Left ventricle myocardium superior (tissue), 1 donor: ENCODE data around the gene MAZ. TPM values are rescaled to one million over a fixed set of nuclear protein-coding genes. Genes with fewer than 3 reads are reported as not detected.

ENCODE experiments used
- ATAC-seq: fragments of 200-7000 bp; cut with Tn5 transposase; one replicate; pipeline ENCODE4 v1.9.1; 2020; ENCODE audit warnings: mild to moderate bottlenecking, moderate library complexity
- DNase-seq: peaks from one replicate; pipeline ENCODE4 v3.0.0-alpha.2; 2020
- intact Hi-C: fragments of 100-400 bp; cut with micrococcal nuclease; formaldehyde crosslinking; loops from one replicate; pipeline ENCODE4 v1.11.0; 2022
- total RNA-seq: library from RNA; stranded (reverse); fragmentation: NEBNext Ultra II Directional; extraction: Animal tissue kit (Norgen Biotek cat#: 25700); gene quantifications from one replicate; pipeline ENCODE4 v1.2.1, GENCODE V29; 2021
- donor health status: DM: no; HTN: yes; CAD: no; lungs with severe emphysema.

The MAZ gene
- total RNA-seq, 1 donor from 2014 or later, result 101 TPM

DNA sequence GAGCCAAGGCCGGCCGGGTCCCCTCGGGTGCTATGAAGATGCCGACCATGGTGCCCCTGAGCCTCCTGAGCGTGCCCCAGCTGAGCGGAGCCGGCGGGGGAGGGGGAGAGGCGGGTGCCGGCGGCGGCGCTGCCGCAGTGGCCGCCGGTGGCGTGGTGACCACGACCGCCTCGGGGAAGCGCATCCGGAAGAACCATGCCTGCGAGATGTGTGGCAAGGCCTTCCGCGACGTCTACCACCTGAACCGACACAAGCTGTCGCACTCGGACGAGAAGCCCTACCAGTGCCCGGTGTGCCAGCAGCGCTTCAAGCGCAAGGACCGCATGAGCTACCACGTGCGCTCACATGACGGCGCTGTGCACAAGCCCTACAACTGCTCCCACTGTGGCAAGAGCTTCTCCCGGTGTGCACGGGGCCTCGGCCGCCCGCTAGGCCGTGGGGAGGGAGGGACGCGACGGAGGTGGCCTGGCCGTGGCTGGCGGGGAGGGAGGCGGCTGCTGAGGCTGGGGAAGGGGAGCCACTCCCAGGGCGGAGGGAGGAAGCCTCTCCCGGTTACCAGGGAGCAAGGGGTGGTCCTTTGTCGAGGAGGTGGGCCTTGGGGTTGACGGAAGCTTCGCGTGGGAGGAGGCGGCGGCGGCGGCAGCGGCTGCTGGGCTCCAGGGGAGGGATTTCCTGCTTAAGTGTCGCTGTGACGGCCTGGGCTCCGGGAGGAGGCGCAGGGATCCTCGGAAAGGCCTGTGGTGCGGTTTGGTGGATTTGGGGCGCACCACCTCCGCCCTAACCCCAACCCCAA is 1.3 kb downstream of the MAZ start:
- DNase-seq (peak; percentile 90), ATAC-seq (peak; percentile 20)
- intact Hi-C loops, result no loop called here

GRCh38 chr16:29808219-29808900 is 2.0 kb downstream of the MAZ start:
- ATAC-seq (no peak), DNase-seq (peak; percentile 39)
- intact Hi-C loops, result no loop called here

DNA sequence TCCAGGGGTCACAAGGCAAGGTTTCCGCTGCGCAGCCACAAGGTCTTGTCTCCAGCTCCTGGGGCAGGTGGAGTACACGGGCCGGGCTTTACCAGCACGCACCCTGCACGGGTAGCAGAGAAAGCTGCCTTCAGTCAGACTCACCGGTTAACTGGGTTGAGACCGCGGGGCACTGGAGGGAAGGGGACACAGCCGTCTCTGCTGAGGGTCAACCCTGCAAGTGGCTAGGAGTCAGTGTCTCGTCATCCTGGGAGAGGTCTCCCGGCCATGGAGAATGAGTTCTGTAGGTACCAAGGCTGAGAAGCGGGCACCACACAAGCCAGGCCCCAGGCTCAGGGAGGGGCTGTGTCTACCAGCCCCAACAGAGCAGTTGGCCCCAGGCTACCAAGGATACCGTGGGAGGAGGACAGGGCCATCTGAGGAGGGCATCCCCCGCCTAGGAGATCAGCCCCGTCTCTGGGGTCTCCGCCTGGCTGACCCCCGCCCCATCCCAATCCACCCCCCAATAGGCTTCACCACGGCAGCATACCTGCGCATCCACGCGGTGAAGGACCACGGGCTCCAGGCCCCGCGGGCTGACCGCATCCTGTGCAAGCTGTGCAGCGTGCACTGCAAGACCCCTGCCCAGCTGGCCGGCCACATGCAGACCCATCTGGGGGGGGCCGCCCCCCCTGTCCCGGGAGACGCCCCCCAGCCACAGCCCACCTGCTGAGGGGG is 2.9 kb downstream of the MAZ start:
- DNase-seq, result peak; percentile 38
- intact Hi-C loops, result no loop called here
- no peak for ATAC-seq

DNA sequence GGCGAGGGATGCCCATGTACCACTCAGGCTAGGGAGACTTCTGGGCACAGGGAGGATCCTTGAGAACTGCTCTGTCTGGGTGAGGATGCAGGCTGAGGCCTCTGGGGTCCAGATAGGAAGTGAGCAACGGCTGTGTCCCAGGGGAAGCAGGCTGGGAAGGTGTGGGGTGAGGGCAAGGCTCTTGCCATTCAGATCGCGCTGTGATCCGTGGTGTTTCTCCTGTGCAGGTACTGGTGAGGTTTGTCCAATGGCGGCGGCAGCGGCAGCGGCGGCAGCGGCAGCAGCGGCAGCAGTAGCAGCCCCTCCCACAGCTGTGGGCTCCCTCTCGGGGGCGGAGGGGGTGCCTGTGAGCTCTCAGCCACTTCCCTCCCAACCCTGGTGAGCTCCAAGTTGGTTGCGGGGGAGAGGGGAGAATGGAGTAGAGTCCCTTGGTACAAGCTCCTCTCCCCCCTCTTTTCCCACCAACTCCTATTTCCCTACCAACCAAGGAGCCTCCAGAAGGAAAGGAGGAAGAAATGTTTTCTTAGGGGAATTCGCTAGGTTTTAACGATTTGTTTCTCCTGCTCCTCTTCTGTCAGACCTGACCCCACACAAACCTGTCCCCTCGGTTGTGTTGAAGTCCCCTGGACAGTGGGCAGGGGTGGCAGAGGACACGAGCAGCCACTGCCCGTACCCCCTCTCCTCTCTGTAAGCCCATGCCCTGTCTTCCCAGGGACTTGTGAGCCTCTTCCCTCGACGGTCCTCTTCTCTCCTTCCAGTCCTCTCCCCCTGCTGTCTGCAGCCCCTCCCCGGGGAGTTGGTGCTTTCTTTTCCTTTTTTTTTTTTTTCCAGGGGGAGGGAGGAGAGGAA is 3.7 kb downstream of the MAZ start:
- no peak for ATAC-seq
- DNase-seq, result peak; percentile 45
- intact Hi-C loops, result no loop called here

- ATAC-seq, result no peak
- DNase-seq, result no peak
- intact Hi-C loops, result no loop called here
These were observed 4.4 kb downstream of the MAZ start for GRCh38 chr16:29810699-29811169.

DNA sequence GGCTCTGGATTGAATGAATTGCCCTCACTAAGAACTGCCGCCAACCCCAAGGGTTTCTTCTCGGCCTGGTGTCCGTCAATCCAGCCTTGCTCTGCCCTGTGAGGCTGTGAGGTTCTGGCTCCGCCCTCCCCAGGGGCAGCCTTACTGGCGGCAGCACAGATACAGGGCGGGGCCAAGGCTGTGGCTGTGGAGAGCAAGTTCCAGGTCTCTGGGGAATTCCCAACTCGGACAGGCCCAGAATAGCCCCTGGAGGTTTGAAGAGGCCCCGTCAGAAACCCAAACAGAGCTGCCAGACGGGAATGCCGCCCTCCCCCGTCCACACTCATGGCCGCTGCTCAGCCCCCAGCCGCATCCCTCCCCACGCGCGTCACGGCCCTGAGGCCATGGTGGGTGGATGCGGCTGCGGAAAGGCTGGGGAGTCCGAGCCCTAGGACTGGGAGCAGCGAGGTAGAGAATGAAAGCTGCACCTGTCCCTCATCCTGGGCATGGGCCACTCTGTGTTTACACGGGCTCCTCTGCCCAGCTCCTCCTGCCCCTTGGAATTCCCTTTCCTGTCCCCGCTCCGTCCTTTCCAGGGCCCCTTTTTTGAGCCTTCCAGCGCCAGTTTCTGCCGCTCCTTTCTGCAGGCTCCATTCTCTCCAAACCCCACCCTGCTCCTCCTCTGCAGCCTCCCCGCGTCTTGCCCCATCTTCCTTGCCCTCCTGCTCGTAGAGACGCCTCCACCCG is 5.0 kb downstream of the MAZ start:
- intact Hi-C loops, result no loop called here
- peak; percentile 71 for ATAC-seq

DNA sequence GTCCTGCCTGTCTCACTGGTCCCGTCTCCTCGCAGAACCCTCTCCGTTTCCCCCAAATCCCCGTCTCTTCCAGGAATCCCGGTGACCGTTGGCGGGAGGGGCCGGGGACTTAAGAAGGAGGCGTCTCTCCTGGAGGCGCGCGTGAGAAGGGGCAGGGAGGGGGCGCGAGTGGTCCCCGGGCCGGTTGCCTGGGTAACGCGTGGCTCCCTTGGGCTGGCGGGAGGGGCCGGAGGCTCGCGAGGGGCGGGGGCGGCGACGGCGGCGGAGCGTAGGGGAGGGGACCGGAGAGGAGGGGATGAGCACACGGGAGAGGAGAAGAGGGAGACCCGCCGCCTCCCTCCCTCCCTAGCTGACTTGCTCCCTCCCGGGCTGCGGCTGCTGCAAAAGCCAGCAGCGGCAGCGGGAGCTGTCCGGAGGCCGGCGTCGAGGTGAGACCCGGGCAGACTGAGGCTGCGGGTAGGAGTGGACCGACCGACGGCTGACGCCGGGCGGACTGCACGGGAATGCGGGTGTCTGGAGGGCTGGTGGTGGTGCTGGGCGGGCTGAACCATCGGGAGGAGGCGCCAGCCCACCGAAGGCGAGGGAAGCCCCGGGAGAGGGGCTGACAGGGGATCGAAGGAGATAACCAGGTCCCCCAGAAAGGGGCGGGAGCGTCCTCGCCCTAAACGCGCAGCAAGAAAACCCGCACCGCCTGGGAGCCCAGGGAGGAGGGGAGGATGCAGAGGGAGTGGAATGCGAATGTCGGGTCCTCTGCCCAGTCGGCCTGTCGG is 5.8 kb downstream of the MAZ start, which contains the start of gene PRRT2:
Gene PRRT2, plus strand, starts transcription at position 298 of the 770 bp plus-strand sequence. CDS start 862 bp downstream, outside the sequence.
- ATAC-seq, result peak; percentile 5
- intact Hi-C loops, result no loop called here
- peak; percentile 81 for DNase-seq

More for the DNA sequence above, 5.0 kb downstream of the MAZ start:
- peak; percentile 98 for DNase-seq

DNA sequence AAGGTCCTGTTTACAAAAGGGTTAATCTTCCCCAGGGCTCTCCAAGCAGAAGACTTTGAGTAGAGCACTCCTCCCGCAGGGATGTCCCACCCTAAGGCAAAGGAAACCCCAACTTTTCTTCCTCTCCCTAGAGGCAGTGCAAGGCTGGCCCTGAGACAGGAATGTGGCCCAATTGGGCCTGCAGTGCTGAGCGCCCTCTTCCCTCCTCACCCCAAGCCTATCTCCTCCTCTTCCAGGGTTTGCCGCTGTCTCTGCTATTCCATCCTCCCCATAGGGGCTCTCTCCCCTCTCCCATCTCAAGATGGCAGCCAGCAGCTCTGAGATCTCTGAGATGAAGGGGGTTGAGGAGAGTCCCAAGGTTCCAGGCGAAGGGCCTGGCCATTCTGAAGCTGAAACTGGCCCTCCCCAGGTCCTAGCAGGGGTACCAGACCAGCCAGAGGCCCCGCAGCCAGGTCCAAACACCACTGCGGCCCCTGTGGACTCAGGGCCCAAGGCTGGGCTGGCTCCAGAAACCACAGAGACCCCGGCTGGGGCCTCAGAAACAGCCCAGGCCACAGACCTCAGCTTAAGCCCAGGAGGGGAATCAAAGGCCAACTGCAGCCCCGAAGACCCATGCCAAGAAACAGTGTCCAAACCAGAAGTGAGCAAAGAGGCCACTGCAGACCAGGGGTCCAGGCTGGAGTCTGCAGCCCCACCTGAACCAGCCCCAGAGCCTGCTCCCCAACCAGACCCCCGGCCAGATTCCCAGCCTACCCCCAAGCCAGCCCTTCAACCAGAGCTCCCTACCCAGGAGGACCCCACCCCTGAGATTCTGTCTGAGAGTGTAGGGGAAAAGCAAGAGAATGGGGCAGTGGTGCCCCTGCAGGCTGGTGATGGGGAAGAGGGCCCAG is 6.7 kb downstream of the MAZ start:
- DNase-seq, result no peak
- ATAC-seq, result no peak
- intact Hi-C loops, result no loop called here

- ATAC-seq, result no peak
- intact Hi-C loops, result no loop called here
- no peak for DNase-seq
These were observed 7.6 kb downstream of the MAZ start for GRCh38 chr16:29813644-29814562.

GRCh38 chr16:29814592-29814991 is 8.3 kb downstream of the MAZ start:
- no peak for ATAC-seq
- intact Hi-C loops, result no loop called here

GRCh38 chr16:29815032-29815721 is 8.8 kb downstream of the MAZ start:
- ATAC-seq, result no peak

More at GRCh38 chr16:29814592-29814991, 8.3 kb downstream of the MAZ start:
- DNase-seq, result no peak

DNA sequence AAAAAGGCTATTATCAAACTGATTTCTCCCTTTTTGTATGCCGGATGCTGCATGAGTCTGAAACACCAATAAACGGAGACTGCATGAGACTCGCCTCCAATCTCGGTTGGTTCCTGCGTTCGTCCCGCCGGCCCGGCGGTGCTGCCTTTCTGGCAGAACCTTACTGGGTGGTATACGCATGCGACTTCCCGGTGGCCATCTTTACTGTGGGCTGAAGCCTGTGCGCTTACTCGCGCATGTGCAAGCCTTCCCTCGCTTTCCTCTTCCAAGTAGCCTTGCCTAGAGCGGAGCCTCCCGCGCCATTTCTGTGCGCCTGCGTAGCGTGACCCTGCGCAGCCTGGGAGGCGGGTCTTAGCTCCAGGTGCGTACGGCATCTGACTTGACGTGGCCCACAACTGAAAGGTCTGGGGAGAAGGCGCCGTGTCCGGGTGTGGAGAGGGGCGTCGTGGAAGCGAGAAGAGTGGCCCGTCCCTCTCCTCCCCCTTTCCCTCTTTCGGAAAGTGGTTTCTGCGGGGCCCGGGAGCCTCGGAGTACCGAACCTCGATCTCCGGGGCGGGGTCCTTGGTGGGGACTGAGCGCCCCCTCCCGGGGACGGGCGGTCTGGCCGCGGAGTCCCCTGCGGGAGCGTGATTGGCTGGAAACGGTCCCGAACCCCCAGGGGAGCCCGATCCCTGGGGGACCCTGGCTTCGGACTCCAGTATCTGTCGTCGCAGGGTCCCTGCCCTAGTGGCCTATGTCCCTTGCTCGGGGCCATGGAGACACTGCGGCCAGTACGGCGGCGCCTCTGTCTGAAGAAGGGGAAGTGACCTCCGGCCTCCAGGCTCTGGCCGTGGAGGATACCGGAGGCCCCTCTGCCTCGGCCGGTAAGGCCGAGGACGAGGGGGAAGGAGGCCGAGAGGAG is 9.7 kb downstream of the MAZ start, which contains the start of gene PAGR1:
Gene PAGR1, plus strand, starts transcription at position 360 of the 901 bp plus-strand sequence. Its CDS starts 374 bp downstream, at position 734.
- ATAC-seq (peak; percentile 81), DNase-seq (peak; percentile 98)
- intact Hi-C loops, result no loop called here

More at GRCh38 chr16:29815032-29815721, 8.8 kb downstream of the MAZ start:
- intact Hi-C loops, result no loop called here
- peak; percentile 67 for DNase-seq

DNA sequence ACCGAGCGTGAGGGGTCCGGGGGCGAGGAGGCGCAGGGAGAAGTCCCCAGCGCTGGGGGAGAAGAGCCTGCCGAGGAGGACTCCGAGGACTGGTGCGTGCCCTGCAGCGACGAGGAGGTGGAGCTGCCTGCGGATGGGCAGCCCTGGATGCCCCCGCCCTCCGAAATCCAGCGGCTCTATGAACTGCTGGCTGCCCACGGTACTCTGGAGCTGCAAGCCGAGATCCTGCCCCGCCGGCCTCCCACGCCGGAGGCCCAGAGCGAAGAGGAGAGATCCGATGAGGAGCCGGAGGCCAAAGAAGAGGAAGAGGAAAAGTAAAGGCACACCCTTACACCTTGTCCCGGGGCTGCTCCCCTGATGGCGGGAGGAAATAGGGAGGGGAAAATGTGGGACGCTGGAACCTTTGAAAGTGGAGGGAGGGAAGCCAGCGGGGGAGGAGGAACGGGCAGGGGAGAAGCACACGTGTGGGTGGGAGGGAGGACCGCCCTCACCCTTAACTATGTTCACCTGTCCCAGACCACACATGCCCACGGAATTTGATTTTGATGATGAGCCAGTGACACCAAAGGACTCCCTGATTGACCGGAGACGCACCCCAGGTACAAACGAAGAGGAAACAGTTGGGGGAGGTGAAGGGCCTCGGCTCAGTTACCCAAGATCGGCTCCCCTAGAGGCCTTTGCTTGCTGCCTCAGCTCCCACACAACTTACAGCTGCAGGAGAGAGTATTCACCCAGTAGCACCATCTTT is 10.5 kb downstream of the MAZ start:
- intact Hi-C loops, result no loop called here
- ATAC-seq (peak; percentile 53), DNase-seq (peak; percentile 80)
